Epidermal melanocyte (primary cell): ENCODE measurements around the gene TGIF2.
"Not testable (repeated sequence)": the region's sequence is repeated elsewhere in the genome, so short reads cannot be mapped to it uniquely, and the experiment has no call there.

Experiments used
- DNase-seq: peaks from one replicate; pipeline ENCODE4 v3.0.0; 2011; ENCODE audit warnings: low spot score; ENCODE audit not compliant: insufficient read length

TGIF2 gene

DNA sequence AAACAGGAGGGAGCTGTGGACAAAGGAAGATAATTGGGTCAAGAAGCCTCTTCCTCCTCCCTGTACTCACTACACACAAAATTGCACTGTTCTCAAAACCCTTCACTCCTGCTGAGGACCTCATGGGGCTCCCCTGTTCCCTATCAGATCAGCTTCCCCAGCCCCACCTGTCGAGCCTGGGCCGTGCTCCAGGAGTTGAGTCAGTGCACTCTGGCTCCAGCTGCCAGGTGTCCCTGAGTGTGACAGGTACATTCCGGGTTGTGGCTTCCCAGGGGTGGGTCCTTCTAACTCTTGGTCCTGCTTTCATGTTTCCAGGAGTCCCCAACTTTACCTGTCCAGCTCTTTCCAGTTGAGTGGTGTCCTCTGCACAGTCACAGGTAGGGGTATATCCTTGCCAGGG is 40.6 kb downstream of the TGIF2 start:
- no peak for DNase-seq

DNA sequence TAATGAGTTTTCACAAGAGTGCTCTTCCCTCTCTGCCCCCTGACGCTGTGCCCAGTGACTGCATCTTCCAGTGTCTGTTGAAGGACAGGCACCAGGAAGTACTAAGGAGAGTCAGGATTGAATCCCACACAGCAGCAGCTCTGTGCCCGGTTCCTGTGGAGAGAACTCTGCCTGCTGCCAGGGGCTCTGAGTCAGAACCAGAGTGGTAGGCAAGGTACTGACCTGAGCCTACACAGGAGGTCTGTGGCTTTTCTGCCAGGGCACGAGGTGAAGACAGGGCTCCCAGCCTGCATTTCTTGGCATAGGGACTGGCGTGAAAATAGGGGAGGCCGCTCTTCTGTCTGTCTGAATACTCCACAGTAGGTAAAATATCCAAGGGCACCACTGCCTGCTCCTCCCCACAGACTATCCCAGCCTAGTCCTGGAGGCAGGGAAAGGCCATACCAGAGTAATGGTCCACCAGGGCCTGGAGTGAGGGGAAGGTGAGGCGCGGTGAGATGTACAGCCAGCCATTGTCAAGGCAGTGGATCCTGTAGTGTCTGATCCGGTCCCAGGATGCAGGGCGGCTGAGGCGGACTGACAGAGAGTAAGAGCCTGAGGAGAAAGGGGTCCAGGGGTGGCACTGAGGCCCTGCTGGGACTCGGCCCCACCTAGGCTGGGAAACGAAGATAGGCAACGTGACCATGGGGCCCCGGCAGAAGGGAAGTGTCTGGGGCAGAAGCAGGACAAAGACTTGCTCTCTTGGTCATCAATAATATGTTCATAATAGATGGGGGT is 41.6 kb downstream of the TGIF2 start:
- no peak for DNase-seq

GRCh38 chr20:36620917-36621316 is 47.5 kb downstream of the TGIF2 start:
- no peak for DNase-seq

- no peak for DNase-seq
Observed at GRCh38 chr20:36623444-36623843, 50.0 kb downstream of the TGIF2 start.

DNA sequence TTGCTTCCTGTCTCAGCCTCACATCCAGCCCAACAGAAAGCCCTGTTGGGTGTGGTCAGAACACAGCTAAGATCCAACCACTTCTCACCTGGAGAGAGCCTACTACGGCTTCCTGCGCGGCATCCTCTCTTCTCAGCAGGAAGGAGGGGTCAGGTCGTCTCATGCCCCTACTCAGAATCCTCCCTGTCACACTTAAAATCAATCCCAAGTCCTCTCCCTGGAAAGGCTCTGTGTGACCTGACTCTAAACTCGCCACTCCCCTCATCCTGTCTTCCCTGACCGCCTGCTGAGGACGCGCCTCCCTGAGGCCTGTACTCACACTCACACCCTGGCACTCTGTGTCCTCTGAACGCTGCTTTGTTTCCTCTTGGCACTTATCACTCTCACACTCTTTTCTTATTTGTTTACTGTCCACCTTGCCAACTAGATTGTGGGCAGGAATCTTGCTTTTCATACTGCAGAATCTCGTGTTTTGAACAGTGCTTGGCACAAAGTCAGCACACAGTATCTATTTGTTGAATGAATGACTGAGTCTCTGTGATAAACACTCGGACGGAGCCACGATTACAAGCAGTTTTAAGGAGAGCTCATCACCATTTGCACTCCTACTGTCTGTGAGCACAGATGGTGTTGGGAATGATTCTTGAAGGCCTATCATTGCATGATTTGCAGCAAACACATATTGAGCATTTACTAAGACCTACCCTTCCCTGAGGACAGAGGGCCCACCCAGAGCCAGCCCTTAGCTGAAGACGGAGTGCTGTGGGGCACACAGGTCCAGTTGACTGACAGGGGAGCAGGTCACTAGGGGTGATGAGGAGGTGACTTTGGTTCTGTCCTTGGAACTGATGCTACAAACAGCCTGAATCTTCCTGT is 50.9 kb downstream of the TGIF2 start:
- DNase-seq, result no peak

- no peak for DNase-seq
Observed at GRCh38 chr20:36624944-36625324, 51.5 kb downstream of the TGIF2 start.

- DNase-seq, result no peak
Observed at GRCh38 chr20:36628076-36628475, 54.7 kb downstream of the TGIF2 start.

GRCh38 chr20:36629719-36630681 is 56.6 kb downstream of the TGIF2 start:
- DNase-seq, result no peak

GRCh38 chr20:36631646-36632045 is 58.2 kb downstream of the TGIF2 start:
- DNase-seq, result no peak

DNA sequence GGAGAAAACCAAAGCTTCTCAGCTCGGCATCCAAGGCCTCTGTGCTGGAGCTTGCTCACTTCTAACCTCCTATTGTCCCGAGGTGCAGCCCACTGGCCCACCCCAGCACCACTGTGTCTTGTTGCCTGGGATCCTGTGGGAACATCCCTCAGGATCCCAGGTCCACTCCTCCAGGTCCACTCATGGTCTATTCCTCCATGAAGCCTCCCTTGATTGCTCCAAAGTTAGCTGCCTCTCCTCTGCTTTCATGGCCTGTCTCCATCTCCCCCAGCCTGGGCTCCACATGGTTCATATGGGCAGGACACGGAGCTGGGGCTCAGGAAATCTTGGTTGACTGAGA is 58.7 kb downstream of the TGIF2 start:
- DNase-seq, result no peak

DNA sequence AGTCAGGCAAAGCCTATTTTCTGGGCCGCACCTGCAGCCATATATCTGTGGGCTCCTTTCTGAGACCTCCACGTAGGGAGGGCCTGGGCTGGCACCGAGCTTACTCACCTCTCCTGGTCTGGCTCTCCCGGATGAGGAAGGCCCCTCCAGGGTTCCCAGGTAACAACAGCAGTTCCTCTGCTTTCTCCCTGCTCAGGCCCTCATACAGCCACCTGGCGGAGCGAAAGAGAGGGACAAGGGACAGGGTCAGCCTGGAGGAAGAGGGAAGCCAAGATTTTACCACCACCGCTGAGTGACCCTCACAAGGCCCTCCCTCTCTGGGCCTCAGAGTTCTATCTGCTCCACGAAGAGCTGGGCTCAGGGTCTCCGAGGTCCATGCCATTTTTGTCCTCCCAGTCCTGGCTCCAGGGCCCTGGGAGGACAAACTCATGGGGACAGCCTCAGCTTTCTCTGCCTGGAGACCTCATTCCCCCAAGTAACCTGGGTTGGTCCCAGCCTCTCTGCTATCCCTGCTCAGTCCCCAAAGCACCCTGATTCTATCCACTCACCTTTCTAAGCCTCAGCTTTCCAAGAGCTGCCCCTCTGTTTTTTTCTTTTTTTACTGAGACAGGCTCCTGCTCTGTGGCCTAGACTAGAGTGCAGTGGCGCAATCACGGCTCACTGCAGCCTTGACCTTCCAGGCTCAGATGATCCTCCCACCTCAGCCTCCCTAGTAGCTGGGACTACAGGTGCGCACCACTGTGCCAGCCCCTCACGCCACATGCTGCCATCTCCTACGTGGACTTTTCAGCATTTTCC is 59.3 kb downstream of the TGIF2 start:
- DNase-seq, result no peak

GRCh38 chr20:36633285-36633772 is 59.9 kb downstream of the TGIF2 start:
- DNase-seq, result no peak

GRCh38 chr20:36634342-36634741 is 60.9 kb downstream of the TGIF2 start:
- DNase-seq, result no peak

- not testable (repeated sequence) for DNase-seq
Observed at GRCh38 chr20:36638876-36639400, 65.5 kb downstream of the TGIF2 start.

DNA sequence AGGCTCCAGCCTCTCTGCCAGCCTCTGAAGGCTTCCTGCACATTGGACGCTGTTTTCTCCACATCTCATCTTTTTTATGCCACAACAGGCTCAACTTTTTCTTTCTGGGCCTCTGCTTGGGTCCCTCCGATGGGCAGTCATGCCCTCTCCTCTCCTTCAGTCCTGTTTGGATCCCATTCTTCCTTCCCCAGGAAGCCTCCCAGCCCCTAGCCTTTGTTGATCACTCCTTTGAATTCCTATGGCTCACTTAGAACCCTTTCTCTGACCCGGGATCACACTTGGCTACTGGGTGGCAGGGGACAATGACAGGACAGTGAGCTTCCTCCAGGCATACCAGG is 68.1 kb downstream of the TGIF2 start:
- DNase-seq, result no peak

DNA sequence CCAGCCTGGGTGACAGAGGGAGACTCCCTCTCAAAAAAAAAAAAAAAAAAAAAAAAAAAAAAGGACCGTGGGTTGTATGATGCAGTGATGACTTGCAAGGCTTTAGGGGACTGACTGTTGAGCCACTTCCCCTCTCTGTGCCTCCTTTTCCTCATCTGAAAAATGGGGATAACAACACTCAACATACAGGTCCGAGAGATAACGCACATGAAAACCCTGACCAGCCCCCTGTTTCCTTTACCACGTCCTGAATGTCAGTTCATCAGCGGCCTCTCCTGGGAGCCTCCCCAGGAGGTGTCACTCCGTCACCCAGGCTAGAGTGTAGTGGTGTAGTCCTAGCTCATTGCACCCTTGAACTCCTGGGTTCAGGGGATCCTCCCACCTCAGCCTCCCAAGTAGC is 68.7 kb downstream of the TGIF2 start:
- no peak for DNase-seq
